K562 (cell line): ENCODE results near the gene SPINT2. TPM values are rescaled to one million over a fixed set of nuclear protein-coding genes. Genes with fewer than 3 reads are reported as not detected.

Source experiments
- CC2D1A ChIP-seq: fragments of 450-650 bp; IDR thresholded peaks from 2 replicates; pipeline ENCODE4 v1.6.1; 2017; ENCODE audit warnings: mild to moderate bottlenecking
- CXXC5 ChIP-seq: fragments of 250-450 bp; sonication (Bioruptor Pico); IDR thresholded peaks from 2 replicates; pipeline ENCODE4 v1.8.0; 2022; ENCODE audit warnings: inconsistent platforms, mild to moderate bottlenecking, moderate library complexity
- GABPA ChIP-seq: fragments of 200-800 bp; sonication (Bioruptor generic); conservative IDR thresholded peaks from 2 replicates; pipeline ENCODE4 v1.6.1; 2016; ENCODE audit warnings: low read depth, missing genetic modification characterization, missing compliant biosample characterization
- HMGN3 ChIP-seq: IDR thresholded peaks from 2 replicates; pipeline ENCODE4 v1.6.1; 2011; ENCODE audit warnings: borderline replicate concordance, low read depth, mild to moderate bottlenecking, mixed read lengths, low read length; ENCODE audit not compliant: insufficient read length; ENCODE audit errors: extremely low read depth
- MCM2 ChIP-seq: fragments of 450-650 bp; IDR thresholded peaks from 2 replicates; pipeline ENCODE4 v1.6.1; 2017; ENCODE audit warnings: low read depth, mild to moderate bottlenecking
- MLLT1 ChIP-seq, 2 experiments: fragments of 450-650 bp; IDR thresholded peaks; 2 replicates each; pipeline ENCODE4 v1.6.1; 2016
- NEUROD1 ChIP-seq: fragments of 150-350 bp; IDR thresholded peaks from 2 replicates; pipeline ENCODE4 v1.6.1; 2014; ENCODE audit warnings: borderline replicate concordance, low read length, low read depth; ENCODE audit not compliant: partially characterized antibody
- NKRF ChIP-seq: fragments of 450-650 bp; IDR thresholded peaks from 2 replicates; pipeline ENCODE4 v1.6.1; 2016; ENCODE audit warnings: borderline replicate concordance
- NR2C1 ChIP-seq, 2 experiments: fragments of 450-650 bp; IDR thresholded peaks; 2 replicates each; pipeline ENCODE4 v1.6.1; 2017; ENCODE audit warnings: mild to moderate bottlenecking in 2 of 2, antibody characterized with exemption in 1 of 2, inconsistent platforms in 1 of 2, missing compliant biosample characterization in 1 of 2, missing genetic modification characterization in 1 of 2
- NR2C2 ChIP-seq, 2 experiments: fragments of 200-800 bp in 1 of 2; sonication (Bioruptor generic) in 1 of 2; sonication (generic) in 1 of 2; formaldehyde crosslinking in 1 of 2; IDR thresholded peaks; 2 replicates each; pipeline versions ENCODE4 v1.6.1 to v1.8.0; 2016 to 2022; ENCODE audit warnings: mild to moderate bottlenecking in 1 of 2, missing compliant biosample characterization in 1 of 2, missing genetic modification characterization in 1 of 2, missing genetic modification reagents in 1 of 2
- POLR2G ChIP-seq: fragments of 200-400 bp; formaldehyde crosslinking; IDR thresholded peaks from 2 replicates; pipeline ENCODE4 v1.6.1; 2017; ENCODE audit warnings: low read depth, mild to moderate bottlenecking, antibody characterized with exemption, low read length, moderate library complexity
- SNIP1 ChIP-seq: fragments of 450-650 bp; IDR thresholded peaks from 2 replicates; pipeline ENCODE4 v1.7.1; 2017; ENCODE audit warnings: low read depth, mild to moderate bottlenecking
- ZKSCAN1 ChIP-seq: fragments of 150-350 bp; IDR thresholded peaks from 2 replicates; pipeline ENCODE4 v1.6.1; 2016; ENCODE audit warnings: low read depth, low read length
- polyA plus RNA-seq, 8 experiments: library from polyadenylated mRNA; depleted of rRNA in 4 of 8; stranded (reverse) in 5 of 8; unstranded in 3 of 8; fragments of >200 nt; fragmentation: Nextera tagmentation in 2 of 8; fragmentation: Illumina TruSeq in 1 of 8; extraction: Ambion mirVana in 2 of 8; extraction: Trizol in 1 of 8; gene quantifications; 2 replicates each; pipeline versions ENCODE4 v1.2.1 to v1.2.3, GENCODE V29; 2011 to 2014; ENCODE audit warnings: inconsistent platforms in 1 of 8, missing spikeins in 1 of 8
- total RNA-seq, 7 experiments: library from RNA; depleted of rRNA in 6 of 7; stranded (reverse); fragments of >200 nt in 6 of 7; fragmentation: Illumina TruSeq in 2 of 7; extraction: Trizol in 2 of 7; gene quantifications; 2 replicates each; pipeline versions ENCODE4 v1.2.1 to v1.2.3, GENCODE V29; 2011 to 2021; ENCODE audit warnings: low replicate concordance in 1 of 7
- TF ChIP-seq, protein P1 (sequence below), 2 experiments: fragments of 450-650 bp; IDR thresholded peaks; 2 replicates each; pipeline ENCODE4 v1.6.1; 2016; ENCODE audit warnings: mild to moderate bottlenecking in 2 of 2, borderline replicate concordance in 1 of 2, low read depth in 1 of 2, moderate library complexity in 1 of 2

SPINT2 gene
- total and polyA plus RNA-seq, 9 of the 15 experiments (the other 6 are each of a cell fraction or from before 2014, with no cell fraction given): 0.65 to 4.5 (median 3.4) TPM

GRCh38 chr19:38335949-38336637 lies 71.7 kb downstream of the SPINT2 start (continued):
- TF ChIP-seq NR2C1 (IDR thresholded peaks at IDR 0.05) (no peak), NR2C1 (tag; IDR thresholded peaks at IDR 0.05) (no peak), GABPA (peak; percentile 52; the same call in 1 of the 2 replicates), NKRF (peak; percentile 88), ZKSCAN1 (0 out of 2 replicates have a peak, but pooled peaks have one; percentile 4), SNIP1 (0 out of 2 replicates have a peak, but pooled peaks have one; percentile 29), HMGN3 (peak; percentile 25), CXXC5 (CRISPR knock-in tag) (peak; percentile 63), MCM2 (no peak), MLLT1 (IDR thresholded peaks at IDR 0.05) (peak; percentile 65 to 84; a peak in 2 of 4 replicates), NR2C2 (CRISPR knock-in tag; IDR thresholded peaks at IDR 0.05) (no peak), NR2C2 (tag; IDR thresholded peaks at IDR 0.05) (peak; percentile 40; the same call in 1 of the 2 replicates), CC2D1A (peak; percentile 17), POLR2G (peak; percentile 67), NEUROD1 (no peak)
- TF ChIP-seq, protein P1, sequence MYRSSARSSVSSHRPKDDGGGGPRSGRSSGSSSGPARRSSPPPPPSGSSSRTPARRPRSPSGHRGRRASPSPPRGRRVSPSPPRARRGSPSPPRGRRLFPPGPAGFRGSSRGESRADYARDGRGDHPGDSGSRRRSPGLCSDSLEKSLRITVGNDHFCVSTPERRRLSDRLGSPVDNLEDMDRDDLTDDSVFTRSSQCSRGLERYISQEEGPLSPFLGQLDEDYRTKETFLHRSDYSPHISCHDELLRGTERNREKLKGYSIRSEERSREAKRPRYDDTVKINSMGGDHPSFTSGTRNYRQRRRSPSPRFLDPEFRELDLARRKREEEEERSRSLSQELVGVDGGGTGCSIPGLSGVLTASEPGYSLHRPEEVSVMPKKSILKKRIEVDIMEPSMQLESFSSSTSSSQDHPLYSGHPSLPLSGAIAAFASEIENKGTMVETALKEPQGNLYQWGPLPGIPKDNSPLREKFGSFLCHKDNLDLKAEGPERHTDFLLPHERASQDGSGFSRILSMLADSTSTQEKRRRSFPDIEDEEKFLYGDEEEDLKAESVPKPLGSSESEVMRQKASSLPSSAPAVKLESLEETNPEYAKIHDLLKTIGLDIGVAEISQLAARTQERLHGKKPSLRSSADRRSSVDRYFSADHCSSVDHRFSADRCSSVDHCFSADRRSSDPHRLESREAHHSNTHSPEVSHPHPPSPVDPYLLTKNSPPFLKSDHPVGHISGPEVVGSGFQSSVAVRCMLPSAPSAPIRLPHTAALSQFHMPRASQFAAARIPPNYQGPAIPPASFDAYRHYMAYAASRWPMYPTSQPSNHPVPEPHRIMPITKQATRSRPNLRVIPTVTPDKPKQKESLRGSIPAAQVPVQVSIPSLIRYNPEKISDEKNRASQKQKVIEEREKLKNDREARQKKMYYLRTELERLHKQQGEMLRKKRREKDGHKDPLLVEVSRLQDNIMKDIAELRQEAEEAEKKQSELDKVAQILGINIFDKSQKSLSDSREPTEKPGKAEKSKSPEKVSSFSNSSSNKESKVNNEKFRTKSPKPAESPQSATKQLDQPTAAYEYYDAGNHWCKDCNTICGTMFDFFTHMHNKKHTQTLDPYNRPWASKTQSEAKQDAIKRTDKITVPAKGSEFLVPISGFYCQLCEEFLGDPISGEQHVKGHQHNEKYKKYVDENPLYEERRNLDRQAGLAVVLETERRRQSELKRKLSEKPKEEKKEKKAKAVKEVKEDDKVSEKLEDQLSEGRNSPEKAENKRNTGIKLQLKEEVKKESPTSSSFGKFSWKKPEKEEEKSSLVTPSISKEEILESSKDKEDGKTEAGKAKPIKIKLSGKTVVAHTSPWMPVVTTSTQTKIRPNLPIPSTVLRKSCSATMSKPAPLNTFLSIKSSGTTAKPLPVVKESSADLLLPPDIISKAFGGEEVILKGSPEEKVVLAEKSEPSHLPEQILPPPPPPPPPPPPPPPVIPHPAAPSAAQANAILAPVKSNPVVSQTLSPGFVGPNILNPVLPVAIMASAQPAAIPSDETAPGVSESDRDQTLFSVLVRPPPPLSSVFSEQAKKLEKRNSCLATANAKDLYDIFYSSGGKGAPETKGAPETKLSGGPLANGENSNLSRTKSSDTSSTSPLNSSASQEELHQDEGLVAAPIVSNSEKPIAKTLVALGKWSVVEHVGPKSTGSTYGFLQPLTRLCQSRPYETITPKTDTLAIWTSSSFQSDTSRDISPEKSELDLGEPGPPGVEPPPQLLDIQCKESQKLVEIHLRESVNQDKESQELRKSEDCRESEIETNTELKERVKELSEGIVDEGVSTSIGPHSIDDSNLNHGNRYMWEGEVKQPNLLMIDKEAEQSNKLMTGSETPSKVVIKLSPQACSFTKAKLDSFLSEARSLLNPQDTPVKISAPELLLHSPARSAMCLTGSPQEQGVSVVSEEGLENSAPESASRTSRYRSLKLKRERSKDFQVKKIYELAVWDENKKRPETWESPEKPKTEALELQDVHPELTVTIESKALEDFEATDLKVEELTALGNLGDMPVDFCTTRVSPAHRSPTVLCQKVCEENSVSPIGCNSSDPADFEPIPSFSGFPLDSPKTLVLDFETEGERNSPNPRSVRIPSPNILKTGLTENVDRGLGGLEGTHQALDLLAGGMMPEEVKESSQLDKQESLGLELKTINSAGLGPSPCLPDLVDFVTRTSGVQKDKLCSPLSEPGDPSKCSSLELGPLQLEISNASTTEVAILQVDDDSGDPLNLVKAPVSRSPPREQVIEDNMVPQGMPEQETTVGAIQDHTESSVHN (IDR thresholded peaks at IDR 0.05; ENCODE audit: borderline replicate concordance in 1 of 2, low read depth in 1 of 2): no peak
